ENCODE measurements around the gene PKIG. TPM values are rescaled to one million over a fixed set of nuclear protein-coding genes. Genes with fewer than 3 reads are reported as not detected.

The PKIG gene
- total and polyA plus RNA-seq, 12 donors = 43.9 to 225 (median 111) TPM

DNA sequence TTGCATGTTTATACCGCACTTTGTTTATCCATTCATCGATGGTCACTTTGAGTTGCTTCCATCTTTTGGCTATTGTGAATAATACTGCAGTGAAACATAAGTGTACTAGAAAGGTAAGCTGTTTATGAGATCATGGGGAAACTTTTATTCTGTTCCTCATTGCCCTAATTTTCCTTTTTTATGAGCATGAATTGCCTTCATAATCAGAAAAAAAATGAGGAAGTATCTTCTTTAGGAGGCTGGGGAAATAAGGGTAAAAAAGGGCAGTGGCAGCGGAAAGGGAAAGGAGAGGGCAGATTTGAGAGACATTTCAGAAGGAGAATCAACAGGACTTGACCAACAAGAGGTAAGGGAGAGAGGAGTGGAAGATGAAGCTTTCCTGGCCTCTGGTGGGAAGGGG is 46.2 kb upstream of the PKIG start:
- 88 to 96% (median 95%) methylated on average over 3 of the region's 3 CpGs for WGBS, 4 donors
- Histone ChIP-seq H3K4me1 (replicated peaks in 1 of 2) (peaks cover 6 to 30% of the 10 kb centered on the region in 2 donors), H3K9me3 (replicated peaks in 1 of 3) (no peaks in the 10 kb centered on the region), H3K36me3 (replicated peaks in 1 of 2) (no peaks in the 10 kb centered on the region), H3K4me3 (no peak overlapping the region), H3K27ac (no peak overlapping the region), H3K27me3 (no peaks in the 10 kb centered on the region)
- TF ChIP-seq, protein P1, sequence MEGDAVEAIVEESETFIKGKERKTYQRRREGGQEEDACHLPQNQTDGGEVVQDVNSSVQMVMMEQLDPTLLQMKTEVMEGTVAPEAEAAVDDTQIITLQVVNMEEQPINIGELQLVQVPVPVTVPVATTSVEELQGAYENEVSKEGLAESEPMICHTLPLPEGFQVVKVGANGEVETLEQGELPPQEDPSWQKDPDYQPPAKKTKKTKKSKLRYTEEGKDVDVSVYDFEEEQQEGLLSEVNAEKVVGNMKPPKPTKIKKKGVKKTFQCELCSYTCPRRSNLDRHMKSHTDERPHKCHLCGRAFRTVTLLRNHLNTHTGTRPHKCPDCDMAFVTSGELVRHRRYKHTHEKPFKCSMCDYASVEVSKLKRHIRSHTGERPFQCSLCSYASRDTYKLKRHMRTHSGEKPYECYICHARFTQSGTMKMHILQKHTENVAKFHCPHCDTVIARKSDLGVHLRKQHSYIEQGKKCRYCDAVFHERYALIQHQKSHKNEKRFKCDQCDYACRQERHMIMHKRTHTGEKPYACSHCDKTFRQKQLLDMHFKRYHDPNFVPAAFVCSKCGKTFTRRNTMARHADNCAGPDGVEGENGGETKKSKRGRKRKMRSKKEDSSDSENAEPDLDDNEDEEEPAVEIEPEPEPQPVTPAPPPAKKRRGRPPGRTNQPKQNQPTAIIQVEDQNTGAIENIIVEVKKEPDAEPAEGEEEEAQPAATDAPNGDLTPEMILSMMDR (IDR thresholded peaks at IDR 0.05) = no peak
- TF ChIP-seq POLR2A (IDR thresholded peaks at IDR 0.05) = no peak
- no peak for DNase-seq
- intact Hi-C loops (cut with DNase I) = loop anchor here (5.0 to 10.0 kb wide), 2 partner anchors 56 to 69 kb away; no protein-coding TSS in a partner anchor

DNA sequence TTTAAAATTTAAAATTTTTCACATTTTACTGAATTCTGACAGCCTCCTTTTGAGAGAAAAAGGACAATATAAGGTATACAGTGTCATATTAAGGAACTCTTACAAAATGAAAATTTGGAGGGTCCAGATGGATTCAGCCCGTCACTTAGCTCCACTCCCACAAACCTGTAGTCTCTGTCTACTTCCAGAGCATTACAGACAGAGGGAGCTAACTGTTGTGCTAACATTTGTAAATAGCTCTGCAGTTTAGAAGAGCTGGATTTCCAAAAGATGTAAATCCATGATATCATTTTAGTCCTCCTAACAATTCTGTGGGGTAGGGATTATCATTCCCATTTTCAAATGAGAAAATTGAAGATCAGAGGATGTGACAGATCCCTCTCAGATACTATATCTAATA is 44.4 kb upstream of the PKIG start:
- Histone ChIP-seq H3K27ac (no peak overlapping the region), H3K36me3 (replicated peaks in 1 of 2) (no peaks in the 10 kb centered on the region), H3K4me3 (no peak overlapping the region), H3K27me3 (no peaks in the 10 kb centered on the region), H3K4me1 (replicated peaks in 1 of 2) (peaks cover 19 to 36% of the 10 kb centered on the region in 2 donors), H3K9me3 (replicated peaks in 1 of 3) (no peaks in the 10 kb centered on the region)
- 50 to 65% (median 59%) methylated on average over 1 of the region's 1 CpG for WGBS, 4 donors
- TF ChIP-seq POLR2A (IDR thresholded peaks at IDR 0.05) = no peak
- TF ChIP-seq, protein P1 (IDR thresholded peaks at IDR 0.05) = peak in 3 of 6 experiments; percentile 12 to 33 (median 22)
- DNase-seq = no peak
- intact Hi-C loops (cut with DNase I) = loop anchor here (5.0 to 10.0 kb wide), 2 partner anchors 54 to 67 kb away; no protein-coding TSS in a partner anchor

GRCh38 chr20:44540834-44541233 is 41.5 kb upstream of the PKIG start:
- DNase-seq = peak in 1 of 7 donors; percentile 25
- Histone ChIP-seq H3K27ac (peak overlapping the region in 3 of 5 donors; percentile 0 to 79 (median 78)), H3K36me3 (replicated peaks in 1 of 2) (no peaks in the 10 kb centered on the region), H3K27me3 (no peaks in the 10 kb centered on the region), H3K9me3 (replicated peaks in 1 of 3) (no peaks in the 10 kb centered on the region), H3K4me3 (no peak overlapping the region), H3K4me1 (replicated peaks in 1 of 2) (peaks cover 32 to 37% of the 10 kb centered on the region in 2 donors)
- intact Hi-C loops (cut with DNase I) = no loop called here
- TF ChIP-seq POLR2A (IDR thresholded peaks at IDR 0.05) = no peak
- TF ChIP-seq, protein P1 (IDR thresholded peaks at IDR 0.05) = no peak
- WGBS, 4 donors = 63 to 73% (median 64%) methylated on average over 6 of the region's 6 CpGs

GRCh38 chr20:44541992-44542391 is 40.4 kb upstream of the PKIG start:
- intact Hi-C loops (cut with DNase I) = no loop called here
- DNase-seq = peak in 1 of 7 donors; percentile 45
- Histone ChIP-seq H3K27me3 (no peaks in the 10 kb centered on the region), H3K4me3 (peak overlapping the region in 1 of 4 donors; percentile 16), H3K36me3 (replicated peaks in 1 of 2) (no peaks in the 10 kb centered on the region), H3K9me3 (replicated peaks in 1 of 3) (no peaks in the 10 kb centered on the region), H3K27ac (peak overlapping the region; percentile 2 to 87 (median 78)), H3K4me1 (replicated peaks in 1 of 2) (peaks cover 32 to 37% of the 10 kb centered on the region in 2 donors)
- 15 to 30% (median 23%) methylated on average over 4 of the region's 4 CpGs for WGBS, 4 donors
- TF ChIP-seq, protein P1 (IDR thresholded peaks at IDR 0.05) = no peak
- no peak for TF ChIP-seq POLR2A (IDR thresholded peaks at IDR 0.05)

Measured in adrenal gland (tissue), 12 donors.